AG04450 (cell line): ENCODE measurements around the gene ATP6V0A1. TPM values are rescaled to one million over a fixed set of nuclear protein-coding genes. Genes with fewer than 3 reads are reported as not detected.

ENCODE experiments used
- CTCF ChIA-PET: fragments of 300-600, 350-600 bp; formaldehyde crosslinking; extraction: SDS; loops from one replicate; lab custom pipeline; 2022; ENCODE audit warnings: antibody characterized with exemption, inconsistent platforms; lab: Charles Lee
- POLR2A ChIA-PET: fragments of 350-600 bp; formaldehyde crosslinking; extraction: SDS; loops from one replicate; lab custom pipeline; 2021; ENCODE audit warnings: antibody characterized with exemption, inconsistent platforms; lab: Yijun Ruan, JAX
- DNase-seq: peaks from one replicate; pipeline ENCODE4 v3.0.0-alpha.2; 2011; ENCODE audit warnings: low read depth, low spot score
- H3K27ac ChIP-seq: one replicate; pipeline ENCODE4 v1.5.1; 2012; ENCODE audit warnings: low read depth, low read length, control low read depth
- H3K27me3 ChIP-seq: one replicate; pipeline ENCODE4 v1.6.0; 2012; ENCODE audit warnings: low read length; ENCODE audit not compliant: control insufficient read depth, insufficient read depth
- H3K4me3 ChIP-seq: 2 replicates; pipeline ENCODE4 v1.5.1; 2011; ENCODE audit warnings: mild to moderate bottlenecking, low read depth, low read length, control low read depth
- H3K9me3 ChIP-seq: 2 replicates; pipeline ENCODE4 v1.5.1; 2012; ENCODE audit warnings: low read length; ENCODE audit not compliant: control insufficient read depth, insufficient read depth
- CTCF ChIP-seq: IDR thresholded peaks from 2 replicates; pipeline ENCODE4 v1.5.1; 2011; ENCODE audit warnings: low read depth, low read length, control low read depth, inconsistent platforms
- polyA plus RNA-seq: library from polyadenylated mRNA; depleted of rRNA; stranded (reverse); fragments of >200 nt; gene quantifications from 2 replicates; pipeline ENCODE4 v1.2.3, GENCODE V29; 2011

Gene ATP6V0A1
- polyA plus RNA-seq, 1 experiment: 22.3 TPM

- TF ChIP-seq CTCF: no peak
- POLR2A ChIA-PET: interaction anchor here (0.6 kb wide), 1 partner anchor 37 kb away, joined by 3 read pairs; no protein-coding TSS in a partner anchor
- Histone ChIP-seq H3K27ac (no peak overlapping the region), H3K27me3 (no peaks in the 10 kb centered on the region), H3K9me3 (no peaks in the 10 kb centered on the region), H3K4me3 (no peak overlapping the region)
- CTCF ChIA-PET: interaction anchor here (1.5 to 2.1 kb wide), 2 partner anchors 10 kb away, joined by 10 to 11 read pairs; no protein-coding TSS in a partner anchor
- no peak for DNase-seq
These were observed 49.0 kb downstream of the ATP6V0A1 start for GRCh38 chr17:42507671-42508070.

GRCh38 chr17:42508426-42509165, 49.9 kb downstream of the ATP6V0A1 start:
- Histone ChIP-seq H3K27ac (no peak overlapping the region), H3K4me3 (no peak overlapping the region), H3K9me3 (no peaks in the 10 kb centered on the region), H3K27me3 (no peaks in the 10 kb centered on the region)
- no peak for TF ChIP-seq CTCF
- CTCF ChIA-PET: interaction anchor here (2.1 kb wide), 1 partner anchor 9 kb away, joined by 11 read pairs; no protein-coding TSS in a partner anchor
- POLR2A ChIA-PET: no interaction called here
- no peak for DNase-seq

GRCh38 chr17:42509409-42509808, 50.7 kb downstream of the ATP6V0A1 start:
- POLR2A ChIA-PET: no interaction called here
- H3K4me3 ChIP-seq: no peak overlapping the region
- TF ChIP-seq CTCF: no peak
- H3K9me3 ChIP-seq: no peaks in the 10 kb centered on the region
- DNase-seq: no peak
- no peak overlapping the region for H3K27ac ChIP-seq
- CTCF ChIA-PET: interaction anchor here (2.1 kb wide), 1 partner anchor 8 kb away, joined by 11 read pairs; no protein-coding TSS in a partner anchor
- H3K27me3 ChIP-seq: no peaks in the 10 kb centered on the region

GRCh38 chr17:42509841-42510240, 51.2 kb downstream of the ATP6V0A1 start:
- no peak overlapping the region for H3K4me3 ChIP-seq
- H3K9me3 ChIP-seq: no peaks in the 10 kb centered on the region
- ChIA-PET POLR2A (no interaction called here), CTCF (interaction anchor here (2.1 kb wide), 1 partner anchor 8 kb away, joined by 11 read pairs; no protein-coding TSS in a partner anchor)
- TF ChIP-seq CTCF: no peak
- DNase-seq: no peak
- no peak overlapping the region for H3K27ac ChIP-seq
- H3K27me3 ChIP-seq: no peaks in the 10 kb centered on the region

- no peak overlapping the region for H3K4me3 ChIP-seq
- no peaks in the 10 kb centered on the region for H3K27me3 ChIP-seq
- no peak for DNase-seq
- CTCF ChIA-PET: interaction anchor here (1.0 kb wide), 1 partner anchor 15 kb away, joined by 10 read pairs; no protein-coding TSS in a partner anchor
- POLR2A ChIA-PET: interaction anchor here (0.5 kb wide), 1 partner anchor 86 kb away, joined by 5 read pairs; no protein-coding TSS in a partner anchor
- no peaks in the 10 kb centered on the region for H3K9me3 ChIP-seq
- no peak for TF ChIP-seq CTCF
- no peak overlapping the region for H3K27ac ChIP-seq
These were observed 53.6 kb downstream of the ATP6V0A1 start for GRCh38 chr17:42512246-42512645.
